Measurements from ENCODE around the gene ZMIZ2.

DNA sequence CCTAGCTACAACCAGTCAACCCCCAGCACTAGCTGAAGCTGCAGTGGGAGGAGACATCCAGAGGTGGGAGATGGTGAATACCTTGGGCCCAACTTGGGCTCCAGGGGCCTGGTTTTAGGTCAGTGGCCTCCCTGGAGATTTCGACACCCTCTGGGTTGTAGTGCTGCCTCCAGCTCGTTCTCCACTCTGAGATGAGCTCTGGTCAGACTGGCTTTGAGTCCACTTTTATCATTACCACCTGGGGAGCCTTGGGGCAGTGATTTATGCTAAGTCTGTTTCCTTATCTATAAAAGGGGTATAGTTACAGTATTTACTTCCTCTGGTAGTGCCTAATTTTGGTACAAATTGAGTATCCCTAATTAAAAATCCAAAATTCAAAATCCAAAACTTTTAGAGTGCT lies 70.6 kb downstream of the ZMIZ2 start:
- TF ChIP-seq, protein P1, sequence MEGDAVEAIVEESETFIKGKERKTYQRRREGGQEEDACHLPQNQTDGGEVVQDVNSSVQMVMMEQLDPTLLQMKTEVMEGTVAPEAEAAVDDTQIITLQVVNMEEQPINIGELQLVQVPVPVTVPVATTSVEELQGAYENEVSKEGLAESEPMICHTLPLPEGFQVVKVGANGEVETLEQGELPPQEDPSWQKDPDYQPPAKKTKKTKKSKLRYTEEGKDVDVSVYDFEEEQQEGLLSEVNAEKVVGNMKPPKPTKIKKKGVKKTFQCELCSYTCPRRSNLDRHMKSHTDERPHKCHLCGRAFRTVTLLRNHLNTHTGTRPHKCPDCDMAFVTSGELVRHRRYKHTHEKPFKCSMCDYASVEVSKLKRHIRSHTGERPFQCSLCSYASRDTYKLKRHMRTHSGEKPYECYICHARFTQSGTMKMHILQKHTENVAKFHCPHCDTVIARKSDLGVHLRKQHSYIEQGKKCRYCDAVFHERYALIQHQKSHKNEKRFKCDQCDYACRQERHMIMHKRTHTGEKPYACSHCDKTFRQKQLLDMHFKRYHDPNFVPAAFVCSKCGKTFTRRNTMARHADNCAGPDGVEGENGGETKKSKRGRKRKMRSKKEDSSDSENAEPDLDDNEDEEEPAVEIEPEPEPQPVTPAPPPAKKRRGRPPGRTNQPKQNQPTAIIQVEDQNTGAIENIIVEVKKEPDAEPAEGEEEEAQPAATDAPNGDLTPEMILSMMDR (optimal IDR thresholded peaks at IDR 0.05 in 1 of 3, IDR thresholded peaks at IDR 0.05 in 1 of 3, conservative IDR thresholded peaks at IDR 0.05 in 1 of 3; ENCODE audit: extremely low read depth in 1 of 3, insufficient read depth in 2 of 3, low read length in 3 of 3) = no peak
- TF ChIP-seq EZH2 (IDR thresholded peaks at IDR 0.05; ENCODE audit: low read length) = no peak

All from keratinocyte (primary cell).